PC-3 (cell line): Measurements from ENCODE around the gene KRTAP5-11. TPM values are rescaled to one million over a fixed set of nuclear protein-coding genes. Genes with fewer than 3 reads are reported as not detected.
"Not testable (repeated sequence)": the region's sequence is repeated elsewhere in the genome, so short reads cannot be mapped to it uniquely, and the experiment has no call there.

Source experiments
- ATAC-seq: fragments of 200-7000 bp; cut with Tn5 transposase; 2 replicates; pipeline ENCODE4 v1.9.1; 2020; ENCODE audit warnings: mild to moderate bottlenecking, moderate library complexity
- BruUV-seq: library from RNA; stranded (reverse); fragments of 400-500 nt; replicated peaks from 2 replicates; lab custom pipeline; 2021; lab: Mats Ljungman, UMichigan
- CTCF ChIA-PET: fragments of 300-600 bp; sonication (Branson Sonifier 250); formaldehyde crosslinking; loops from one replicate; lab custom pipeline; 2022; ENCODE audit warnings: antibody characterized with exemption; lab: Charles Lee
- POLR2A ChIA-PET: fragments of 300-600 bp; sonication (Branson Sonifier 250); formaldehyde crosslinking; loops from one replicate; lab custom pipeline; 2022; ENCODE audit warnings: antibody characterized with exemption; ENCODE audit not compliant: unreplicated experiment; lab: Charles Lee
- DNase-seq: peaks from one replicate; pipeline ENCODE4 v3.0.0-alpha.2; 2015
- H2AFZ ChIP-seq: fragments of 300-600 bp; sonication (generic); 2 replicates; pipeline ENCODE4 v1.6.0; 2016; ENCODE audit warnings: antibody characterized with exemption, low read length
- H3F3A ChIP-seq: fragments of 300-600 bp; sonication (generic); one replicate; pipeline ENCODE4 v1.6.0; 2017; ENCODE audit warnings: antibody characterized with exemption, low read length, control low read depth, mild to moderate bottlenecking; ENCODE audit not compliant: unreplicated experiment
- H3K27ac ChIP-seq: fragments of 300-600 bp; sonication (generic); 2 replicates; pipeline ENCODE4 v1.5.1; 2016; ENCODE audit warnings: mild to moderate bottlenecking, low read length
- H3K27me3 ChIP-seq: fragments of 300-600 bp; sonication (generic); 2 replicates; pipeline ENCODE4 v1.6.1; 2016; ENCODE audit warnings: low read length, mixed read lengths
- H3K36me3 ChIP-seq: fragments of 300-600 bp; sonication (generic); 2 replicates; pipeline ENCODE4 v1.6.1; 2016; ENCODE audit warnings: low read depth, mixed run types, low read length, mixed read lengths
- H3K4me1 ChIP-seq: fragments of 300-600 bp; sonication (generic); 2 replicates; pipeline ENCODE4 v1.5.1; 2016; ENCODE audit warnings: low read length; ENCODE audit not compliant: insufficient read depth
- H3K4me2 ChIP-seq: fragments of 300-600 bp; sonication (generic); 2 replicates; pipeline ENCODE4 v1.6.0; 2016; ENCODE audit warnings: low read length
- H3K4me3 ChIP-seq: fragments of 300-600 bp; sonication (generic); 2 replicates; pipeline ENCODE4 v1.5.1; 2016; ENCODE audit warnings: mild to moderate bottlenecking, low read length, mixed read lengths
- H3K79me2 ChIP-seq: fragments of 300-600 bp; sonication (generic); 2 replicates; pipeline ENCODE4 v1.6.1; 2017; ENCODE audit warnings: low read length, mixed read lengths
- H3K9ac ChIP-seq: fragments of 300-600 bp; sonication (generic); 2 replicates; pipeline ENCODE4 v1.6.0; 2016; ENCODE audit warnings: mild to moderate bottlenecking, low read length
- H3K9me2 ChIP-seq: fragments of 300-600 bp; sonication (generic); replicated peaks from 2 replicates; pipeline ENCODE4 v1.6.1; 2016; ENCODE audit warnings: mixed run types, low read length, mixed read lengths
- H3K9me3 ChIP-seq: fragments of 300-600 bp; sonication (generic); 2 replicates; pipeline ENCODE4 v1.6.1; 2016; ENCODE audit warnings: low read length, mixed read lengths
- H4K20me1 ChIP-seq: fragments of 300-600 bp; sonication (generic); 2 replicates; pipeline ENCODE4 v1.6.1; 2016; ENCODE audit warnings: low read length, mixed read lengths
- CTCF ChIP-seq: fragments of 300-600 bp; sonication (generic); conservative IDR thresholded peaks from 2 replicates; pipeline ENCODE4 v1.5.1; 2017; ENCODE audit warnings: antibody characterized with exemption, low read depth, mild to moderate bottlenecking, low read length
- intact Hi-C: fragments of 100-400 bp; cut with micrococcal nuclease; formaldehyde crosslinking; loops from 2 replicates; pipeline ENCODE4 v1.9.0; 2023
- total RNA-seq: library from RNA; depleted of rRNA; stranded (reverse); fragments of >200 nt; gene quantifications from 2 replicates; pipeline ENCODE4 v1.2.3, GENCODE V29; 2014

The KRTAP5-11 gene
- total RNA-seq, 1 experiment from 2014 or later = not detected

GRCh38 chr11:71588822-71589545 is 6.3 kb upstream of the KRTAP5-11 start:
- H3K36me3 ChIP-seq, H3K27ac ChIP-seq, H3K9me3 ChIP-seq, H3K79me2 ChIP-seq, H2AFZ ChIP-seq, intact Hi-C loops, ATAC-seq, H3K4me1 ChIP-seq, H3F3A ChIP-seq, H3K9me2 ChIP-seq, H4K20me1 ChIP-seq, H3K4me2 ChIP-seq, H3K4me3 ChIP-seq, POLR2A ChIA-PET, H3K27me3 ChIP-seq, H3K9ac ChIP-seq, BruUV-seq: not testable (repeated sequence)
- DNase-seq = peak; percentile 76
- TF ChIP-seq CTCF = peak; percentile 53; the same call in 1 of the 2 replicates
- CTCF ChIA-PET = interaction anchor here (0.7 kb wide), 1 partner anchor 9 kb away, joined by 3 read pairs; no protein-coding TSS in a partner anchor

GRCh38 chr11:71588314-71588713 is 5.6 kb upstream of the KRTAP5-11 start:
- ATAC-seq, H3K9me2 ChIP-seq, H2AFZ ChIP-seq, H3K27ac ChIP-seq, CTCF ChIA-PET, H3K4me3 ChIP-seq, H3K9me3 ChIP-seq, H3K79me2 ChIP-seq, H3K4me1 ChIP-seq, POLR2A ChIA-PET, intact Hi-C loops, H3K9ac ChIP-seq, H3K36me3 ChIP-seq, H3F3A ChIP-seq, BruUV-seq, H4K20me1 ChIP-seq, H3K4me2 ChIP-seq: not testable (repeated sequence)
- H3K27me3 ChIP-seq = peaks cover 14% of the 10 kb centered on the region; the same call in 1 of the 2 replicates
- peak; percentile 31 for DNase-seq

- peaks cover 14% of the 10 kb centered on the region for H3K4me1 ChIP-seq
- H3K4me3 ChIP-seq, H3K79me2 ChIP-seq, DNase-seq, H3F3A ChIP-seq, H3K9me2 ChIP-seq, H3K36me3 ChIP-seq, CTCF ChIA-PET, POLR2A ChIA-PET, H2AFZ ChIP-seq, H3K27ac ChIP-seq, H3K9ac ChIP-seq, H3K9me3 ChIP-seq, BruUV-seq, H4K20me1 ChIP-seq, H3K4me2 ChIP-seq, intact Hi-C loops, ATAC-seq: not testable (repeated sequence)
- H3K27me3 ChIP-seq = peaks cover 14% of the 10 kb centered on the region; the same call in 1 of the 2 replicates
These were observed 3.0 kb upstream of the KRTAP5-11 start for GRCh38 chr11:71585673-71586072.

GRCh38 chr11:71582969-71583368 is 294 bp upstream of the KRTAP5-11 start:
- BruUV-seq, DNase-seq, H3K27ac ChIP-seq, POLR2A ChIA-PET, intact Hi-C loops, H3K9ac ChIP-seq, H2AFZ ChIP-seq, H3K9me3 ChIP-seq, ATAC-seq, H3K36me3 ChIP-seq, H3K79me2 ChIP-seq, H3K4me3 ChIP-seq, H3F3A ChIP-seq, CTCF ChIA-PET, H3K4me2 ChIP-seq, H3K9me2 ChIP-seq, H4K20me1 ChIP-seq: not testable (repeated sequence)
- Histone ChIP-seq H3K4me1 (peaks cover 14% of the 10 kb centered on the region), H3K27me3 (peaks cover 14% of the 10 kb centered on the region; the same call in 1 of the 2 replicates)
